Kidney capillary endothelial cell (primary cell): ENCODE measurements around the gene MAL.

Source experiments
- DNase-seq: peaks from one replicate; pipeline ENCODE4 v3.0.0-alpha.2; 2018; ENCODE audit warnings: low spot score

MAL gene

DNA sequence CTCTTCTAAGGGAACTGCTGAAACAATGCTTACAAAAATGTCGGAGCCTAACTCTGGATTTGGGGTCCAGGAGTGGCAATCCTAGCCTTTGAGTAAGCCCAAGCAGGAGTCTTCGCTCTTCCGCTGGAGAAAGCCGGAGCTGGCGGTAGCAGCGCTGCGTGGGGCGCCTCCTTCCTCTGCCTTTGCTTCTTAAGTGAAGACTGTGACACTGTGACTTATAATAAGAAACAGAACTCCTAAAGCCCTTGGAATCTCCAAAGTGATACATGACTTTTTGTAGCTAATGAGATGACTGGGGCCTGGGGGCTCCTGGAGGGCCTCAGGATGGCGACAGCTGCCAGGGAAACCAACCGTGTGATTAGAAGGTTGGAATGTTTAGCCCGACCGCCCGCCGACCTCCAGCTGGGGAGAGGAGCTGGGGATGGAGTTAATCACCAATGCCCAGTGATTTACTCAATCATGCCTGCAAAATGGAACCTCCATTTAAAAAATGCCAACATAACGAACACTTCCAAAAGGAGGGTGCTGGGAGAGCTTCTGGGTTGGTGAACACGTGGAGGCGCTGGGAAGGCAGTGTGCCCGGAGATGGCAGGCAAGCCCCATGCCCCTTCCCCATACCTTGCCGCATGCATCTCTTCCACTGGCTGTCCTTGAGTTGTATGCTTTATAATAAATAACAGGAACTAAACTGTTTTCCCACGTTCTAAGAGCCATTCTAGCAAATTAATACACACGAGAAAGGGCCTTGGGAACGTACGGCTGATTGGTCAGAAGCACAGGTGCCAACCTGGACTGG lies 29.0 kb upstream of the MAL start:
- DNase-seq, result no peak

DNA sequence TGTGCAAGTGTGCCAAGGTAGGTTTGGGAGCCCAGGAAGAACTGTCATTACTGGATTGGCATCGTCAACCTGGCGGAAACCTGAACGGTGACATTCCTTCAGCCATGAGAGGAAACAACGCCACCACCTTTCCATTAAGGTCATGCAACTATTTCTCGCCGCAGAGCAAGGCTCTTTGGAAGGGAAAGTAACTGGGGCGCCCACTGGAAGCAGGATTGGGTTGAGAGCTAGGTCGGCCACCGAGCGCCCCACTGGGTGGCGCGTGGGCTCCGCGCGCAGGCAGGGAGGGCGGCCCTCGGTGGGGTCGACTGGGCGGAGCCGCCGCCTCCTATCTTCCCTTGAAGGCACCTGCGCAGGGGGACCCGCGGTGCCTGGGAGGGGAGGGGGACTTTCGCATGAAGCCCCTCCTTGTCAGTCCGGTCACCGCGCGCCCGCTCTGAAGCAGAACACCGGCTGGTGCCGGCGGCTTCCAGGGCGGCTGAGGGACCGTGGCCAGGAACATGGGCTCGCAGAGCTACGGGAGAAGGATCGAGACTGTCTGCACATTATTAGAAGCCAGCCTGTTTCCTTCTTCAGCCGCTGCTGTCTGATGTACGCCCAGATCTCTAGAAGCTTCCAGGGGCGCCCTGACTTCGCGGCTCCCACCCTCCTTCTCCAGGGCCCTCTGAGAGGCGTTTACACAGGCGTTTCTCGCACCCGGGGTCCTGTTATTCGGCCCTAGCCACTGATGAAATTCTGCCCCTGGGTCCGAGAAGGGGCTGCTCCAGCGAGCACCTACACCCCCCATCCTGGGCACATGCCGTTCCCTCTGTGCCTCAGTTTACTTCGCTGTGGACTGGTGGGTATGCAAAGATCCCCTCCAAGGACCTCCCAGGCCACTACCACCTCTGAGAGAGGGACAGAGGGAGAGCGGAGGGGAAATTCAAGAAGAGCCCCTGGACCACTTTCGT lies 27.3 kb upstream of the MAL start:
- no peak for DNase-seq

DNA sequence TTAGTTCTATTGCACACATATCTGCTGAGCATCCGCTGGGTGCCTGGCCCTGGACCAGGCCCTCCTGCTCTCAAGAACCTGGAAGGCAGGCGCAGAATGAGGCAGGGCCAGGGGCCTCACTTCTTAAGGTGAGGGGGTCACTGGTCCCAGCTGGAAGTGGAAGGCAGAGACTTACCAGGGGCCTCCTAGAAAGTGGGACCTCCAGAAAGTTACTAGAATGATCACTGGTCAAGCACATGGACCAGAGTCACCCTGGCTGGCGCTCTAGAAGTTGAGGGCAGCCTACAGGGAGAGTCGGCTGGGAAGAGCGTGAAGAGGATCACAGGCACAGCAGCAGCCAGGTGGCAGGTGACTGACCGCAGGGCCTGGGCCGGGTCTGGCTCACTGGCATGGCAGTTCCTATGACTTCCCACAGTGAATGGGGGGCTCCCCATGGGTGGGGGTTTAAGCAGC lies 26.1 kb upstream of the MAL start:
- DNase-seq, result no peak

DNA sequence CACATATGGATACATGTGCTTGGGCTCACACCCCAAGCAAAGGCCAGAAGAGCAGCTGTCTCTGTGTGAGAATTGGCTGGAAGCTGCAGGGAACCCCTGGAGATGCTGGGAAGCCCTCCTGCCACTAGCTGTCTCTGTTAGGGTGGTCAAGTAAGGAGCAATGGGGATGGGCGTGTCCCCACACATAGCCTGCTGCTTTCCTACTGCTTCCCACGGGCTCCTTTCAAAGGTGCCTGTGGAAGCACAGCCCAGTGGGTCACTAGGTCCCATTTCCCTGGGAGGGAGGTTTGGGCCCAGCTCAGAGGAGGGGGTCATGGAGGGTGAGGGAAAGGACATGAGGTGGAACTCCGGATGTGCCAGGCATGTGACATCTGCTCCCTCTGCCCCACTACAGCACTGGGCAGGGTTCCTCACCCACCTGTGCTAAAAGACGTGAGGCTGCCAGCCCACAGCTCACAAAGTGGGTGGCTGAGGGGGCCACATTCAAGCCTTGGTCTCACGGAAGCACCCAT lies 24.4 kb upstream of the MAL start:
- no peak for DNase-seq

DNA sequence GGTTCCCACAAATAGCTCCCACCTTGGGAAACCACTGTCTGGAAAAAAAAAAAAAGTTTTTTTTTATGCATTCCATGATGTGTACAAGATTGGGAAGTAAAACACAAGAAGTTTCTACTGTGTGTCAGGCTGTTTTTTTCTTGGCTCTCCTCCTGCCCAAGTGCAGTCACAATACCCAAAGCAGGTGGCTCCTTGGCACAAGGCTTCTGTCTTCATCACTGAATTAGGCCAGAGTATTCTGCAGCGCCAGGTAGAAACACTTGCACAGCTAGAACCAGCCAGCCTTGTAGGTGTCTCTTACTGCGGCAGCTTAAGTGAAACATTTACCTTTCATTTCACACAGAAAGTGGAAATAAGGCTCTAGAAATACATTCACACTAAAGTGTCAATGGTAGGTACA lies 23.8 kb upstream of the MAL start:
- DNase-seq, result no peak

DNA sequence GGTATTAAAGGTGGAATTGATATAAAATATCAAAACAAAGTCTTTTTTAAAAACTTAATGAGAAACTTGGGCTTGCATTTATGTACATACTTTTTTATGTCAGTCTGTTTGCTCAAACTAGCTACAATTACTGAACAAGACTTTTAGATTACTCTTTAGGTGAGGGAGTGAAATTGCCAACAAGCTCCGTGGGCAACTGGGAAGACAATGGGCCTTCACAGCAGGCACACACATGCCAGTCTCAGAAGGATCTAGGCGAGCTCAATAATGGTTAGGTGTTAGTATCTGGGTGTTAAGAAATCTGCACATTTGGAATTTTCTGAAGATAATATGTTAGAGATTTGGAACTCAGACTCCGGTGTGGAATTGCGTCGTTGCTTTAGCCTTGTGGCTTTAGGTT lies 23.0 kb upstream of the MAL start:
- DNase-seq, result no peak

DNA sequence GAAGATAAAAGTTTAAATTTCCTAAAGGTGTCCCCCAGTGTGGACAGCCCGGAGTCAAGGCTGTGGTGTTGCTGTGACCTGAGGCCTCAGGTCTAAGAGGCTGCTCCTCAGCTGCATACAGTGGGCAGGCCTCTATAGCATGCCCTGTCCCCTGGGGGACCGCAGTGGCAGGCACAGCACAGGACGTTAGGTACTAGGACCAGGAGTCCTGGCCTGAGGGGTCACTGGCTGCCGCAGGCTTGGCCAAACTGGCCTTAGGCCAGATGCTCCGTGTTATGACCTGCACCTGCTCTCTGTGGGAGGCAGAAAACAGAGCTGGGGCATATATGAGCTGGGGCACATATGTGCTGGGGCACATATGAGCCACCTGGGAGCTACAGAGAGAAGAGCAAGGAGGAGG lies 21.2 kb upstream of the MAL start:
- no peak for DNase-seq

DNA sequence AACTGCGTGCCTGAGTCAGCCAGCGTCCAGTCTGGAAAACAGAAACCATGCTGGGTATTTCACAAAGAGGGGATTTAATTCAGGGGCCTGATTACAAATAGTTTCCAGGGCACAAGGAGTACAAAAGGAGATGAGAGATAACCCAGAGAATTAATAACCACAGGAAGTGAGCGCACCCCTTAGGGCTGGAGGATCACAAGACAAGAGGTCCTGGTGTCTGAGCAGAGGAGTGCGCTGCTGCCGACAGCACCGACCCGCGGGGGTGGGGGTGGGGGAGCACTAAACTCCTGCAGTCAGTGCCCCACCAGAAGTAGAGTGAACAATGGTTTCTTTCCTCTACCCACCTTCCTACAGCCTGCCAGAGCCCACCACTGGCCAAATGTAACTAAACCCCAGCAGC lies 20.8 kb upstream of the MAL start:
- no peak for DNase-seq

DNA sequence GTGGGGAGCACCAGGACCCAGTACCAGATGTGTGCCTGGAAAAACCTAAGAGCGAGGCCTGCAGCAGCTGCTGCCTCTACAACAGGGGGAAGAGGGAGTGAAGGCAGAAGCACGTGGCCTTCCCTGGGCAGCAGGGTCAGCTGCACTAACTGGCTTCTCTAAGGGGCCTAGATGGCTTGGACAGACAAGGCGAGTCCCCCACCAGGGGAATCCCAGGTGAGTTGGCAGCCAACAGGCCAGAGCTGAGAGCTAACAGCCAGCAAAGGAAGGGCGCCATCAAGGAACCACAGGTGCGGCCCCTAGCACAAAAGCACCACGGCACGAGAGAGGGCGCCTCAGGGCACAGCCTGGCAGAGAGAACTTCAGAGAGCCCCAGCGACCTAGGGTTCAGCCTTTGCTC lies 19.8 kb upstream of the MAL start:
- no peak for DNase-seq

DNA sequence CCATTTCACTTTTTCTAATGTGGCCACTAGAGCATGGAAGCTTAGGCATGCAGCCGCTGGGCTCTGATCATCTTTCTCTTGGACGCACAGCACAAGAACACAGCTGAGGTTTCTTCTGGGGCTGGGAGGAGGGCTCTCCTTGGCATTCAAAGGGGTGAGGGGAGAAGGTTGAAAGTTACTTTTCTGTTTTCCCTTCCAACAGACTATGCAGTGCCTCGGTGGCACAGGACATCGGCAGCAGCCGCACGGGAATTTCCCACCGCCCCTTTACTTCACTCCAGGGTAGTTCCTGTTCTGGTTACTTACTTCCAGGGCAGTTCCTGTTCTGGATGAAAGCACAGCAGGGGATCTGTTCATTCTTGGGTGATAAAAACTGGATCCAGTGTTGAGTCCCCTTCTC lies 18.9 kb upstream of the MAL start:
- no peak for DNase-seq

DNA sequence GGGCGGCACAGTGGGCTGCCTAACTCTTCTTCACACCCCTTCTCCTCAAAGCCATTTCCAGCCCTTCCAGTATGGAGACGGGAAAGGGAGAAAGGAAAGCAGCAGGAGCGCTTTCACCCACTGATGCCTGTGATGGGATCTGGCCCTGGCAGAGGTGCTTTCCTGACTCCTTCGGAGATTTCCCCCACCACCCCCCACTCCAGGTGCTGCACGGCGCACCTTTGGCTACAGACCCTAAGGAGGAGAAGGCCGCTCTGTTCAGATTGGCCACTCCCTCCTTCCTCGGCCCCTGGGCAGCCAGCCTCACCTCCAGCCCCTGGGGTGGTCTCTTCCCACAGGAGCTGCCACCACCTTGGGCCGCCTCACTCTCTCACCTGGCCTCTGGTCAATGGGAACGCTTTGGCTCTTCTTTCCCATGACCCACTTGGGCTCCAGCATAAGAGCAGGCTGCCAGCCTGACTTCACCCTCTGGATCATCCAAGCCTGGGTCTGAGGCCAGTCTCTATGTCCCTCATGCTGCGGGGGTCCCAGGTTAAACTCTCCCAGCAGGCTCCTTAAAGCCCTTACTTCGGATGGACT lies 18.4 kb upstream of the MAL start:
- DNase-seq, result no peak

DNA sequence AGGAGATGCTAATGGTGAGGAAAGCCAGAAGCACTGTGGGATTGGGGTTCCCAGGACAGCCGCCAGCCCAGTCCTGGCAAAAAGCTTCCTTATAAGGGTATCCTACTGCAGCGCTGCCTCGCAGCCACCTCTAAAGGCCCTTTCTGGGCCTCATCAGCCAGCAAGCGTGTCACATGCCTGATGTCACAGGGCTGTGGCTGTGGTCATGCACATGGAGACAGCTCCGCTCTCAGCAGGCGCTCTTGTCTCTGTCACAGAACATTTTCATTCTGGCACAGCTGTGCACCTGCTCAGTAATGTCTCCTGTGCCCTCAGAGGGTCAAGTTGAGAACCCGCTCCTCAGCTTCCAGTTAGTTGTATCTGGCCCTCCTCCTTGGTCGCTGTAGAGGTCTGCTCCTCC lies 17.7 kb upstream of the MAL start:
- DNase-seq, result no peak

DNA sequence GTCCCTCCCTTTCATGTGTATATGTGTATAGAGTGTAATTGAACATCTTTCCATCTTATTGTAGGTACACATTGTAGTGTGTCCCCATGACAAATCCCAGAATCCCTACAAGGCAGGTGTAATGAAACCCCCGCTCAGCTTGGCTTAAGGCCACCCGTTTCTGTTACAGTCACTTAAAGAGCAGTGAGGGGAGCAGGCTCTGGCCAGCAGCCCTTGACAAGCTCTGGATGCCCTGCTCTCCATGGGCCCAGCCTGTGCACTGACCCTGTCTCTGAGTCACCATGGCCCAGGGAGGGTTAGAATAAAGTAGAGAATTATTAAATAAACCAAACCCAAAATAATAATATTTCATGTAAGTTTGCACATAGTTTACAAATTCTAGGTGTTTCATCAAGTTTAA lies 17.2 kb upstream of the MAL start:
- DNase-seq, result no peak

DNA sequence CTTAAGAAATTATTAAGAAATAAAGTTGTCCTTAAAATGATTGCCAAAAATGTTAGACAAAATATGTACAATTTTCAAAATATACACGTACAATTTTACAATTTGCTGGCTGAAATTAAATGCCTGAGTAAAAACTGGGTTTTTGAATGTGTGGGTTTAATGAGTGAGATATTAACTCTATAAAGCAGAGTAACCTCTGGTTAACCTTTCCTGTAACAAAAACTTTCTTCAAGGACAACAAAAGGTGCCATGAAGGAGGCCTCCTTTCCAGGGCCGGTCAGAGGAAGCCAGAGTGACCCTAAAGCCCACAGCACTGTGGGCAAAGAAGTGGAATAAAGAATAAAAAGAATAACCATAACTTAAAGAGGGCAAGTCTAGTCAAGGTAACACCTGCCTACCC lies 16.5 kb upstream of the MAL start:
- DNase-seq, result no peak

DNA sequence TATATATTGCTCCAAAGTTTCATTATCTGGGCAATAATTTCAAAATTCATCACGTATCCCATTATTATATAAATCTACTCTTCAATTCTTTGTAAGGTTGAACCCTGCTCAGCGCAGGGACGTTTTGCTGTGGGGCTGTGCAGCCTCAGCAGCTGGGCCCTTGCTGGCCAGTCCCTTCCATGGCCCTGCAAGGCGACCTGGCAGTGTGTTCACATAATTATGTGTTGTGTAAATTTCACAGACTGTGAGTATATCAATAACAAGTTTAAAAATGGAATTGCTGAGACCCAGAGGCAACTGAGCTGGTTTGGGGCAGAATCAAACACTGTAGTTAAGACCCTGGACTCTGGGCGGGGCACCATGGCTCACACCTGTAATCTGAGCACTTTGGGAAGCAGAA lies 16.1 kb upstream of the MAL start:
- DNase-seq, result no peak

DNA sequence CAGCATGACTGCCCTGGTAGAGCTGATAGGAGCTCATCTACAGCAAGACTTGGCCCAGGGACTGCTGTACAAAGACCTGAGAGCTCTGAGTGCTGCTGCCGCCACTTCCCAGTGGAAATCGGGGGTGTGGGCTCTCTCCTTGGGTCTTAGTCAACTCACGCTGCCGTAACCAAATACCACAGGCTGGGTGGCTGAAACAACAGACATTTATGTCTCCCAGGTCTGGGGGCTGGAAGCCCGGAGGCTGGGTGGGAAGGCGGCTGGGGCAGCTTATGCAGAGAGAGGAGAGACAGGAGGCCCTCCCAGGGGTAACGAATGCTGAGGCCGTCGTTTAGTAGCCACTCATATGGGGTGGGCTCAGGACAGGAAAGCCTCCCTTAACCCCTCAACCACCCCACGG lies 15.4 kb upstream of the MAL start:
- no peak for DNase-seq

DNA sequence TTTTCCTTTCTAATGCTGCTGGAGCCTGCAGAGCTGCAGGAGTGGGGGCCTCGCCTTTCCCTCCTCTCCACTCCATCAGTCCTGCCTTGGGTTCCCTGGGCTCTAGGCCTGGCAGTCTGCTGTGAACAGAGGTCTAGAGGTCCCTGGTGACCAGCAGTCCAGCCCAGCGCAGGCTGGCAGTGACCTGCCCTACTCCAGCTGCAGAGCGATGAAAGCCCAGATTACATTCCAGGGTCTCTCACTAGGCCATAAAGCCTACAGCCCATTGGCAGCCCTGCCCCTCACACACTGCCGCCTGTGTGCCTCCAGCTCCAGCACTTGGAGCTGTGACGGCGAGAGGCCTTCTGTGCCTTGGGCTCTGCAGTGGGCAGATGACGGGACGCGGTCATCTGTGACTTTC lies 14.8 kb upstream of the MAL start:
- no peak for DNase-seq

DNA sequence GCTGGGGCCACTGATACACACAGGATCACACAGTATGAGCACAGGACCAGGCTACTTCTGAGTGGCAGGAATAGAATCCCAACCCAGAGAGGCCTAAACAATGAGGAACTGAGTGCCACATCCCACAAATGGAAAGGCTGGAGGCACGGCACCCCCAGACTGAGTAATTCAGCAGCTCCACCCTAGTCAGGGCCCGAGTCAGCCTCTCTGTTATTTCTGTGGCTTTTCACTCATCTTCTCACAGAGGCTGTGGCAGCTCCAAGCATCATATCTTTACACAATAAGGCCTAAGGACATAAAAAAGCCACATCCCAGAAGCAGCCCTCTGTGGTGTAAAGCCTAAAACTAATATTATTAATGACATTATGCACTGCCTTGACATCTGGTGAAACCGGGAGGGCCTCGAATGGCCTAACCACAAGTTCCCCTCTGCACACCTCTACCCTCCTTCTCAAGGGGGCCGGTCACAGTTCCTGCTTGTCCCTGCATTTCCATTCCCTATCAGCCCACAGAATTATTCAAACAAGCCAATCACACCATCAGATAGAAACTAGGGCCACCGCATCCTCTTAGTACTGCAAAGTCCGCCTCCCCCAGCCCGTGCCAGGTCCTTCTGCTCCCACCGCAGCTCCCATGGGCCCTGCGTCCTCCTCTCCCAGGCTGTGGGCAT lies 12.5 kb upstream of the MAL start:
- no peak for DNase-seq

DNA sequence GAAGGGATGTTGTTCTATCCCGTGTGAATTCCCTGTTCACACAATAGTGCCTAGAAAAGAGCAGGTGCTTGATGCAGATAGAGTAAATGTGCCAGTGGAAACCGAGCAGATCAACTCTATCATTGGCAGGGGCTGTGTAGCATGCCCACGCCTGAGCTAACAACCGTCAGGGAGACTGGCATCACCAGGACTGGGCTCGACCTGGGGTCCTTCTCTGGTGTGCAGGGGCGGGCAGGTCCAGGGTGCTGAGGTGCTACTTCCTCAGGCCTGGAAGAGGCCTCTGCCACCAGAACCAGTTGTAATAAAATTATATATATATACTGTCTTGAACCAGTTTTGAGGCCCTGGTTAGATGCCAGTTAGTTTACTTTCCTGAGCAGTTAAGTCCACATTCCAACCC lies 11.8 kb upstream of the MAL start:
- no peak for DNase-seq

DNA sequence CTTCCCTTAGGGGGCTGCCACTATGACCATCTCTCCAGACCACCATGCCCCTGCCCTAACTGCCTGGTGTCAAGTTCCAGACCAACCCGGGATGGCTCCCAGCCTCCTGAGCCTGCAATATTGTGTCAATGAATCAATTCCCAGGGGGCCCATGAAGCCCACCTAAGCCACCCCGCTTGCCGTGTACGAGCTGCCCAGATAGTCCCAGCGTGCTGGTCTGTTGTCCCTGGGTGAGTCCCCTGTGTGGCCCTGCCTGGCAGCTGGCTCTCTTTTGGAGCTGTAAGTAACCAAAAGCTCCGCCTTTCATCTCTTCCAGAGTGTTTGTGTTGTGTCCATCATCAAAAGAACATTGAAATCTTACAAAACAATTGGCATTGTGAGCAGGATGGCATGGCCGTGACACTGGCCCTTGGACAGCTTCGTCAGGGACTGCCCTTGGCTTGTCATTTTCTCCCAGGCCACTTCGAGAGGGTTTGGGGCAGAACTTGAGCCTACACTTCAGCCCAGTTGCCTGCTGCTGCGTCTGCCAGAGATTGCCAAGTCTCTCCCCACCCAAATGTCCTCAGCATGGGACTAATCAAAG lies 11.3 kb upstream of the MAL start:
- no peak for DNase-seq

DNA sequence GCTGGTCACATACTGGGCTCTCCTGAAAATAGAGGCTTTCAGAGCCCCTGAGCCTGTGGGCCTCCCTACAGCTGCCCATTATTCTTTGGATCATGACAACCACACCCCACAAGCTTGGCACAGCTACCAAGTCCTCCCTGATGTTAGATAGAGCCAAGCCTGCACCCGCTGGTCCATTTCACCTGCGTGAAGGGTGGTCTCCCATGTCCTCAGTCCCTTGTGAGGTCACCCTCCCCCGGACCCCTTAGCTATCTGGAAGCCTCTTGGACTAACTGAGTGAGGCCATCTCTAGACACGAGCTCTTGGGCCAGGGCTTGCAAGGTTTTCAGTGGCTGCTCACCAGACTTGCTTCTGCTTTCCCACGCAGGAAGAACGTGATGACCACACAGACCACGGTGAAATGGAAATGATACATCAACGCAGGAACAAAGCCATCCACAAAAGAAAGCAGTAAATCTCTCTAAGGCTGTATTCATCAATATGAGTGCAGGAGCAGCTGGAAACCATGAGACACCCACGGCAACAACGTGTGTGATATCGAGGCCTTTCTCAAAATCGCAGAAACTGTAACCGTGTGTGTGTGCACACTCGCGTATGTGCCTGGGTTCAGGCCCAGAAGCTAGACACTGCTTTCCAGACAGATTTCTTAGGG lies 10.1 kb upstream of the MAL start:
- DNase-seq, result no peak
